Measurements from ENCODE around the gene CYSTM1. TPM values are rescaled to one million over a fixed set of nuclear protein-coding genes. Genes with fewer than 3 reads are reported as not detected.

CYSTM1 gene, protein sequence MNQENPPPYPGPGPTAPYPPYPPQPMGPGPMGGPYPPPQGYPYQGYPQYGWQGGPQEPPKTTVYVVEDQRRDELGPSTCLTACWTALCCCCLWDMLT
- total RNA-seq (2014; rRNA removed; shearing (Covaris generic)) = 55.5 and 61.1 TPM in 2 replicates

DNA sequence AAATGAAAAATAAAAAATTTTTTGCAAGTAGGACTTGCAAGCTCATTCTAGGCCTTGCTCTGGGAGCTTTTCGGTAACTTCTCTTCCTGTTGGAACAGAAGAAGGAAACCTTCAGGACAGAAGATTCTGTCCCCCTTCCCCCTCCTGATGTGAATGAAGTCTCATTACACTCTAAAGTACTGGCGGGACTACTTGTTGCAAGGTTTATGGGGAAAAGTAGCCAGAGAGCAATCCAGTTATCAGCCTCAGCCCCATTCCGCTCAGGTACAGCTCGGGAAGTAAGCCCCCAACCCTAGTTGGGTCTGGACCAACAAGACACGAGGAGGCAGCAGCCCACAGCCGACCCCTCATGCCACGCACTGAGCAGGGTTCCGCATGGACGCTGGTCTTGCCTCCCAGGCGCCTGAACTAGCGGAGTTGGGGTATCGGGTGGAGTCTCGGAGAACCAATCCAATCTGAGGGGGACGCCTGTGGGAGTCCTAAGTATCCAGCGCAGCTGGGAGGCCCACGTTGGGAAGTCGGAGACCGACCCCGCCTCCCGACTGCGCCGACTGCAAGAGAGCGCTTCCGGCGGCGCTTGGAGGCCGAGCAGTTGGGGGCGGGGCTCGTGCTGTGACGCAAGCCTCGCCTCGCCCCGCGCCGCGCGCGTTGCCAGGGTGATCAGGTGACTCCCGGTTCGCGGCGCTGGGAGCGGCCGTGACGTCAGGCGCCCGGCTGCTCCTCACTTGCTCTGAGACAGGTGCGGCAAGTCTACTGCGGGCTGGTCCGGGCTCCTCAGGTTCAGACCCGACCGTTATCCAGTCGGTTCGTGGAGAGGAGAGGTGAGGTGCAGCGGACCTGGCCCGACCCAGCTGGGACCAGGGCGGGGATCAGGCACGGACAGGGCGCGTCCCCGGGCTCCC, at the start of gene CYSTM1:
Gene CYSTM1, plus strand, starts transcription at position 724 of the 902 bp plus-strand sequence. CDS start 19,278 bp downstream, outside the sequence.
- peak within 1 kb of the TSS; percentile 92 for H3K4me3 ChIP-seq (ENCODE audit: insufficient read depth, low read depth, low read length)
- H3K36me3 ChIP-seq (replicated peaks; ENCODE audit: control insufficient read depth, insufficient read depth, low read length) = no peaks in the 10 kb centered on the region
- peak; percentile 97 for DNase-seq
- peaks cover 2% of the 10 kb centered on the region for H3K27me3 ChIP-seq (ENCODE audit: control insufficient read depth, insufficient read depth, low read length)

GRCh38 chr5:140125637-140126036, 49.4 kb upstream of the CYSTM1 start, which contains the start of gene IGIP:
Gene IGIP, plus strand, starts transcription at chr5:140125937. Its CDS starts 2,540 bp downstream, at chr5:140128477.
- H3K27me3 ChIP-seq (ENCODE audit: control insufficient read depth, insufficient read depth, low read length) = peaks cover 2% of the 10 kb centered on the region; the same call in 1 of the 2 replicates
- H3K4me3 ChIP-seq (ENCODE audit: insufficient read depth, low read depth, low read length) = no peak within 1 kb of the TSS

DNA sequence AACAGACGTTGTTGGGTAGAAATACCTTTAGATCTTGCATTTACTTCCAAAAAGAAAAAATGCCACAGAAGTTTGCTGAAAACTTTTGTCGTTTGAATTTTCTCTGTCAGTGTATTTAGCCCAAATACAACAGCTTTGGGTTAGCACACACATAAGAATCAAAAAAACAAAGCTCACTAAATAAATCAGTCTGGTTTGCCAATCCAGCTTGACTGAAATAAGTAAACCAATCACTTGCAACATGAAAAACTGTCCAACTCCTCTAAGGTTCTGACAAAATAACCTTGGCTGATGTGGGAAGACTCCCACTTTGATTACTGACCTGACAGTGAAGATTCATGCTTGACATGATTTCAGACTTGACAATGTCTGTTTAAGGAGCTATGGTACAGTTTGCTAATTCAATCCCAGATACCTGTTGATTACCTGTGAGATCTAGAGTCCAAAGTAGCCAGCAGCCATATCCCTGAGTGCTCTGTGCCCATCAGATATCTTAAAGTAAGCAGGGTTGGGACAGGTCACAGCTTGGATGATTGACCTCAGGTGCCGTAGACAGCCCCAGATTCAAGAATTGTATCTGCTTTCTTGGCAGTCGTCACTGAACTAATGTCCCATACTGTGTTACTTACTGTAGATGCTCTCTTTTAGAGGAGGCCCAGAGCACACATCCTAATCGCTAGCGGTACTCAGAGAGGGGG, 48.5 kb upstream of the CYSTM1 start:
- H3K27me3 ChIP-seq (ENCODE audit: control insufficient read depth, insufficient read depth, low read length) = peaks cover 2% of the 10 kb centered on the region; the same call in 1 of the 2 replicates

More at GRCh38 chr5:140125637-140126036, 49.4 kb upstream of the CYSTM1 start, which contains the start of gene IGIP:
- DNase-seq = no peak
- H3K36me3 ChIP-seq (replicated peaks; ENCODE audit: control insufficient read depth, insufficient read depth, low read length) = no peaks in the 10 kb centered on the region

GRCh38 chr5:140128376-140128775, 46.6 kb upstream of the CYSTM1 start:
- no peak for DNase-seq
- peaks cover 2% of the 10 kb centered on the region; the same call in 1 of the 2 replicates for H3K27me3 ChIP-seq (ENCODE audit: control insufficient read depth, insufficient read depth, low read length)
- no peak overlapping the region for H3K4me3 ChIP-seq (ENCODE audit: insufficient read depth, low read depth, low read length)
- no peaks in the 10 kb centered on the region for H3K36me3 ChIP-seq (replicated peaks; ENCODE audit: control insufficient read depth, insufficient read depth, low read length)

More for the DNA sequence above, 48.5 kb upstream of the CYSTM1 start:
- Histone ChIP-seq H3K4me3 (ENCODE audit: insufficient read depth, low read depth, low read length) (no peak overlapping the region), H3K36me3 (replicated peaks; ENCODE audit: control insufficient read depth, insufficient read depth, low read length) (no peaks in the 10 kb centered on the region)
- no peak for DNase-seq

DNA sequence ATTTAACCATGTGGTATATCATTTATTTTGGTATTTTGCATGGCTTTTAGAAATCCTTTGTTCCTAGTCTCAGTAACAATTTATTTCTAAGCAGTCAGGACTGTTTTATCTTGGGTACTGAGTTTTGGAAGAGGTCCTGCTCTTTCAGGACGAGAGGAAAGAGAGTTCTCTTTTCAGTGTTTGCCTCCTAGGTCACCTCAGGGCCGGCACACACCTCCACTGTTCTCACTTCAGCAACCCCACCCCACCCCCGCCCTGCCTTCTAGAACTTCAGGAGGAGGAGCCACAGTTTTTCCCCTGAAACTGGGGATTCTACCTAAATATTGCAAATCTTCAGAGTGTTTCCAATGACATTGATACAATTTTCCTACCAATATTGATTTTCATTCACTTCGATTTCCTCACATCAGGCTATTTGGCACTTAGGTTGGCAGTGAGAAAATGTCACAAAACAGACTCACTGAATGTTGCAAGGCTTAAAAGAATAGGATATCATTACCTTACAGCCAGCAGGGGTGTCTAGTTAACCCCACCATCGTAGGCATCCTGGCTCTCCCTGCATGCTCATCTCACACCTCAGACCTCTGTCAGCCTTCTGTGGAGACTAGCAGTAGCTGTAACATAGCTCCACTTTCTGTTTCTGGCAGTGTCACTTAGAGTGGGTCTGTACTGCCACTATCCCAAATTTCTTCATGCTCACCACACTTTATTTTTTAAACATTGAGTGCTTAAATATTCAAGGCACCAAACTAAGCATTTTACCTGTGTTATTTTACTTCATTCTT, 43.8 kb upstream of the CYSTM1 start:
- peaks cover 2% of the 10 kb centered on the region; the same call in 1 of the 2 replicates for H3K27me3 ChIP-seq (ENCODE audit: control insufficient read depth, insufficient read depth, low read length)
- H3K36me3 ChIP-seq (replicated peaks; ENCODE audit: control insufficient read depth, insufficient read depth, low read length) = no peaks in the 10 kb centered on the region
- no peak overlapping the region for H3K4me3 ChIP-seq (ENCODE audit: insufficient read depth, low read depth, low read length)
- no peak for DNase-seq

DNA sequence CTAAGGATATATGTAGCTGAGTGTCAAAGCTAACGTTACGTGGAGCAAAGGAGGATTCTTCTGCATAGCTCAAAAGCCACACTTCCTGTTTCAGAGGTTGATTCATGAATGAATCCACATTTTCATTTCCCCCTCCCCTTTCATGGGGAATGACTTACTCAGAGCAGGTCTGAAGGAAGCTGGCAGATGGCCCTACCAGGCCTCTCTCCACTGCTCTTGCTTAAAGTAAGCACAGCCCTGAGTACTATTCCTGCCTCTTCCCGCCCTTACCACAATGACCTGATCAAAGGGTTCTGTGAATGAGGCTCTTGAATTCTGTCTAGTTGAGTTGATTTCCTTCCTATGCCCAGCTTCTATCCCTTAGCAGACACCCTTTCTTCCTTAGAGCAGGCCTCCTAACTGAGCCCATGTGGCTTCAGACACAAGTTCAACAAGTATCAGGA, 43.0 kb upstream of the CYSTM1 start:
- Histone ChIP-seq H3K36me3 (replicated peaks; ENCODE audit: control insufficient read depth, insufficient read depth, low read length) (no peaks in the 10 kb centered on the region), H3K4me3 (ENCODE audit: insufficient read depth, low read depth, low read length) (no peak overlapping the region), H3K27me3 (ENCODE audit: control insufficient read depth, insufficient read depth, low read length) (no peaks in the 10 kb centered on the region)
- no peak for DNase-seq

DNA sequence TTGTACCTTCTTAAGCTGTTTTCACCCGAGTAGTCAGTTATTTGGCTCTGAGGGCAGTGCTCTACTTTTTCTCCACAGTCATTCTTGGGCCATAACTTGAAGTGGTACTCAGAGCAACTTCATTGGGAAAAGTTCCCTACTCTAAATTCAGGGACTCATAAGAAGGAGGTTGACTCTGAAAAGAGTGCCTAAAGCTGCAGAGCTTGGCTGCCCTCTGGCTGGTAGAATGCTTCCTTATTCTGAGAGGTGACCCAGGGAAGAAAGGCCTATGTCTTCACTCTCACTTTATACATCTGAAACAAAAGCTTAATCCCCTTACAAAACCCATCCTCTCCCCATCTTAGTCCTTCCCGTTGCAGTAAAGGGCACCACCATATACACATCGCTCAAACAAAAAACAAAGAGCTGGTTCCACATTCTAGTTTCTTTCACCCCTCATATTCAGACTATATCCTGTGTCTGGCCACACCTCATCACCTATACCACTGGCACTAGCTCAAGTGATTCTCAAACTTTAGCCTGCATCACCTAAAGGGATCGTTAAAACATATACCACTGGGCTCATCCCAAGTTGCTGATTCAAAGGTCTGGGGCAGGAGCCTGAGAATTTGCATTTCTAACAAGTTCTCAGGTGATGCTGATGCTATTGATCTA, 41.3 kb upstream of the CYSTM1 start:
- DNase-seq = no peak
- Histone ChIP-seq H3K27me3 (ENCODE audit: control insufficient read depth, insufficient read depth, low read length) (no peaks in the 10 kb centered on the region; the same call in 1 of the 2 replicates), H3K36me3 (replicated peaks; ENCODE audit: control insufficient read depth, insufficient read depth, low read length) (no peaks in the 10 kb centered on the region), H3K4me3 (ENCODE audit: insufficient read depth, low read depth, low read length) (no peak overlapping the region)

DNA sequence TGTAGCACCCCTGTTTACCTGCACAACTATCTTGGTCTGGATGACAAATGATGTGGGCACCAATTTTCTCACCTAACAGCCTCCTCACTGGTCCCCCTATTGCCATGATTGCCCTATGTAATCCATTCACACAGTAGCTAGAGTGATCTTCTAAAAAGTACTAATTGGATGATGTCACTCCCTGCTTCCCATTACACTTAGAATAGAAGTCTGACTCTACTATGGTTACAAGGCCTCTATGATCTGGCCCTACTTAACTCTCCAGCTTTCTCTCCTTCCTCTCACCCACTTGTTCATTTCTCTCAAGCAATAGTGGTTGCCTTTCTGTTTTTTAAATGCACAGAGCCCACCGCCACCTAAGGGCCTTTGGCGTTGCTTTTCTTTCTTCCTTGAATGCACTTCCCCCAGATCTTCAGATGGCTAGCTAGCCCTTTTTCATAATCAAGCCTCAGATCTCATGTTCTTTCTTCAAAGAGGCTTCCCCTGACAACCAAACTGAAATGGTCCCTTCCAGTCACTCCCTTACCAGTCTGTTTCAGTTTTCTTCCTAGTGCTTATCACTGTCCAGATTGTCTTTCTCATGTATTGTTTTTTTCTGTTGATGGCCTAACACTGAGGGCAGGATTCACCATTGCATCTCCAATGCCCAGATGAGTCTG, 40.6 kb upstream of the CYSTM1 start:
- Histone ChIP-seq H3K36me3 (replicated peaks; ENCODE audit: control insufficient read depth, insufficient read depth, low read length) (no peaks in the 10 kb centered on the region), H3K27me3 (ENCODE audit: control insufficient read depth, insufficient read depth, low read length) (no peaks in the 10 kb centered on the region; the same call in 1 of the 2 replicates), H3K4me3 (ENCODE audit: insufficient read depth, low read depth, low read length) (no peak overlapping the region)
- no peak for DNase-seq

DNA sequence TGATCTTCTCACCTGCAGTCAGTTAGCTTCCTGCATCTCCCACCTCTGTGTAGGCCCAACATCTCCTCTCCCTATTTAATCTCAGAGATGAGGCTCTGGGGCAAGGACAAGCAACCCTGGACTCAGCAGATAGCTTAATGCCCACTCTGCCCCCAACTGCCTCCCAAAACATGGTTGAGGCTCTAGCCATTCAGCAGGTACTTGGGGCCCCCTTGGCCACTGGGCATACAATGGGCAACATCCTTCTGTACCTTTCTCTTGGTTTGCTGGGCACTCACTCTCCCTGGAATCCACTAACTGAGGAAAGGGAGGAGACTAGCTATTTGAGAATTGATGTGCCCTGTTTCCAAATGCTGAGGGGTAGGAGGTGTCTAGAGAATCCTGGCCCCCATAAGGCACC, 39.9 kb upstream of the CYSTM1 start:
- no peaks in the 10 kb centered on the region for H3K36me3 ChIP-seq (replicated peaks; ENCODE audit: control insufficient read depth, insufficient read depth, low read length)
- H3K27me3 ChIP-seq (ENCODE audit: control insufficient read depth, insufficient read depth, low read length) = no peaks in the 10 kb centered on the region; the same call in 1 of the 2 replicates
- no peak for DNase-seq
- H3K4me3 ChIP-seq (ENCODE audit: insufficient read depth, low read depth, low read length) = no peak overlapping the region

GRCh38 chr5:140136624-140137023, 38.4 kb upstream of the CYSTM1 start:
- Histone ChIP-seq H3K36me3 (replicated peaks; ENCODE audit: control insufficient read depth, insufficient read depth, low read length) (no peaks in the 10 kb centered on the region), H3K27me3 (ENCODE audit: control insufficient read depth, insufficient read depth, low read length) (no peaks in the 10 kb centered on the region; the same call in 1 of the 2 replicates), H3K4me3 (ENCODE audit: insufficient read depth, low read depth, low read length) (no peak overlapping the region)
- DNase-seq = no peak

DNA sequence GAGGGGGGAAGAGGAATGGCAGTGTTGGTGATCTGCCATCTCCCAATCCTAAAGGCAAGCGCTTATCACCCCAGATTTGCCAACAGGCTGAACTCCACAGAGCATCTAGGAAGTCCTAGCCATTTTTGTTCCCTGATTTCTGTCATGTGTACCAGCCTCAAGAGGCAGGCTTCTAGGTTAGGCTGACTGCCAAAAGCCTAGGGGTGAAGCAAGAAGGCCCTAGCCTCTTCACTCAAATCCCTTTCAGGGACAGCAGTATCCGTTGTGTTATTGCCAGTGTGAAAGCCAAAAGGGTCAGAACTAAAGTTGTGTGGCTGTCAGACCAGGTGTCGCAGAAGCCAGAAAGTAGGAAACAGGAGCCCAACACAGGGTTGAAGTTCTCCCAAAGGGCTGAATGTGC, 34.6 kb upstream of the CYSTM1 start:
- Histone ChIP-seq H3K36me3 (replicated peaks; ENCODE audit: control insufficient read depth, insufficient read depth, low read length) (no peaks in the 10 kb centered on the region), H3K27me3 (ENCODE audit: control insufficient read depth, insufficient read depth, low read length) (peaks cover 8% of the 10 kb centered on the region), H3K4me3 (ENCODE audit: insufficient read depth, low read depth, low read length) (no peak overlapping the region)
- no peak for DNase-seq

DNA sequence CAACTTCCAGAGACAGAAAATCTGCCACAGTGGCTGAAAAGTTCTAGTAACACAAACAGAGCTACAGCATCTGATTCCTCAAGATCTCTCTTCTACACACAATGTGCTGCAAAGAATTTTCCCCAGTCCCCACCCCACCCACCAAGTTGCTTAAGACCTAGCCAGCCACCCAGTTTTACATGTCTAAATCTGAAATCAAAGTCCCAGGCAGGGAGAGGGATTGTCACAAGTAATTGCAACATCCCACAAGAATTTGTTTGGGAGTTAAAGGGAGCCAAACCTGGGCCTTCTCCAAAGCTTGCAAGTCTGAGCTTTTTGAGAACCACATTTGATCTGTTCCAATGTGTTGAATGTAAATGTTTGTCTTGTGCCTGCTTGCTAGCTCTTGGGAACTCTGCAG, 33.7 kb upstream of the CYSTM1 start:
- Histone ChIP-seq H3K27me3 (ENCODE audit: control insufficient read depth, insufficient read depth, low read length) (peaks cover 15% of the 10 kb centered on the region), H3K36me3 (replicated peaks; ENCODE audit: control insufficient read depth, insufficient read depth, low read length) (no peaks in the 10 kb centered on the region), H3K4me3 (ENCODE audit: insufficient read depth, low read depth, low read length) (no peak overlapping the region)
- DNase-seq = no peak

DNA sequence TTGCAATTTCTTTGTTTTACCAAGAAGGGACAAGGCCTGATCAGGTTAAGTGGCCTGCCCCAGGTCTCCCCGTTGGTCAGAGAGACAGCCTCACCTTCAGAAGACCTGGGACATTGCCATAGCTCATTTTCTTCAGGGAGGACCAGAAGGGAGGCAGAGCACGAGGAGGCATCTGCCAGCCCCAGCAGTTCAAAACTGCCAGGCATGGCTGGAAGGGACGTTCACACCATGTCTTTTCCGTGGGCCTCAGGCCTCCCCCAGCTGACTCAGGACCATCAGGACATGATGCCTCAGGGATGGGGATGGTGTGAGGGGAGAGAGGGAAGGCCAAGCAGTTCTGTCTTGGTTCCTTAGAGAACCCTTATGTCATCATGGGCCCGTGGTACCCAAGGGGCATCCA, 32.7 kb upstream of the CYSTM1 start:
- Histone ChIP-seq H3K4me3 (ENCODE audit: insufficient read depth, low read depth, low read length) (no peak overlapping the region), H3K36me3 (replicated peaks; ENCODE audit: control insufficient read depth, insufficient read depth, low read length) (no peaks in the 10 kb centered on the region), H3K27me3 (ENCODE audit: control insufficient read depth, insufficient read depth, low read length) (peaks cover 25% of the 10 kb centered on the region)
- no peak for DNase-seq

All from H7 (cell line).